SK-N-SH (cell line): Measurements from ENCODE around the gene CTTN. TPM values are rescaled to one million over a fixed set of nuclear protein-coding genes. Genes with fewer than 3 reads are reported as not detected.

Experiments used
- CTCF ChIA-PET: fragments of 300-600, 350-600 bp; formaldehyde crosslinking; extraction: SDS; loops from one replicate; lab custom pipeline; 2021; lab: Yijun Ruan, JAX
- POLR2A ChIA-PET: fragments of 350-600 bp; sonication (Branson Sonifier 250); formaldehyde crosslinking; extraction: SDS; loops from one replicate; lab custom pipeline; 2020; ENCODE audit warnings: antibody characterized with exemption, inconsistent platforms; lab: Yijun Ruan, JAX
- DNase-seq: peaks from one replicate; pipeline ENCODE4 v3.0.0; 2012
- H2AFZ ChIP-seq: fragments of 200-600 bp; sonication (generic); 2 replicates; pipeline ENCODE4 v1.8.1; 2016; ENCODE audit warnings: antibody characterized with exemption, mild to moderate bottlenecking, low read depth
- H3F3A ChIP-seq: fragments of 200-600 bp; sonication (generic); replicated peaks from 2 replicates; pipeline ENCODE3; 2016; ENCODE audit warnings: antibody characterized with exemption, mild to moderate bottlenecking; ENCODE audit not compliant: insufficient read depth
- H3K27ac ChIP-seq, 2 experiments: fragments of 200-500 bp in 1 of 2; fragments of 200-600 bp in 1 of 2; sonication (Bioruptor generic) in 1 of 2; sonication (generic), shearing (Covaris generic) in 1 of 2; 2 replicates each; pipeline versions ENCODE4 v1.5.1 to v1.6.1; 2014 to 2016; ENCODE audit warnings: low read depth in 2 of 2, inconsistent platforms in 1 of 2, low read length in 1 of 2, mild to moderate bottlenecking in 1 of 2, mixed read lengths in 1 of 2
- H3K27me3 ChIP-seq: fragments of 200-600 bp; sonication (generic), shearing (Covaris generic); 2 replicates; pipeline ENCODE4 v1.6.1; 2016; ENCODE audit warnings: mixed run types; ENCODE audit not compliant: insufficient read depth
- H3K36me3 ChIP-seq, 2 experiments: fragments of 200-500 bp in 1 of 2; fragments of 200-600 bp in 1 of 2; sonication (Bioruptor generic) in 1 of 2; sonication (generic) in 1 of 2; replicated peaks in 1 of 2; 2 replicates each; pipeline versions ENCODE3 to v1.5.1; 2014 to 2016; ENCODE audit warnings: low read length in 1 of 2, mild to moderate bottlenecking in 1 of 2; ENCODE audit not compliant: insufficient read depth in 2 of 2, control insufficient read depth in 1 of 2
- H3K4me1 ChIP-seq, 2 experiments: fragments of 200-500 bp in 1 of 2; fragments of 200-600 bp in 1 of 2; sonication (Bioruptor generic) in 1 of 2; sonication (generic), shearing (Covaris generic) in 1 of 2; 2 replicates each; pipeline versions ENCODE4 v1.5.1 to v1.6.1; 2014 to 2016; ENCODE audit warnings: low read depth in 1 of 2, low read length in 1 of 2, mixed run types in 1 of 2; ENCODE audit not compliant: insufficient read depth in 2 of 2, control insufficient read depth in 1 of 2
- H3K4me2 ChIP-seq: fragments of 200-600 bp; sonication (generic), shearing (Covaris generic); 2 replicates; pipeline ENCODE4 v1.6.1; 2017; ENCODE audit warnings: mixed run types
- H3K4me3 ChIP-seq, 2 experiments: fragments of 200-500 bp in 1 of 2; fragments of 200-600 bp in 1 of 2; sonication (Bioruptor generic) in 1 of 2; sonication (generic), shearing (Covaris generic) in 1 of 2; 2 replicates each; pipeline versions ENCODE4 v1.5.1 to v1.8.1; 2014 to 2016; ENCODE audit warnings: low read depth in 2 of 2, inconsistent platforms in 1 of 2, low read length in 1 of 2, mild to moderate bottlenecking in 1 of 2, mixed read lengths in 1 of 2, moderate library complexity in 1 of 2
- H3K79me2 ChIP-seq: fragments of 200-600 bp; sonication (generic); 2 replicates; pipeline ENCODE4 v1.8.1; 2017; ENCODE audit warnings: mild to moderate bottlenecking; ENCODE audit not compliant: insufficient read depth
- H3K9ac ChIP-seq: fragments of 200-600 bp; sonication (generic); 2 replicates; pipeline ENCODE4 v1.6.1; 2017; ENCODE audit warnings: mixed run types
- H3K9me2 ChIP-seq: fragments of 200-600 bp; sonication (generic); 2 replicates; pipeline ENCODE4 v1.6.1; 2017; ENCODE audit warnings: mixed run types
- H3K9me3 ChIP-seq: fragments of 200-600 bp; sonication (generic); 2 replicates; pipeline ENCODE4 v1.6.1; 2017; ENCODE audit warnings: mixed run types, mild to moderate bottlenecking, moderate library complexity
- H4K20me1 ChIP-seq: fragments of 200-600 bp; sonication (generic); 2 replicates; pipeline ENCODE4 v1.6.1; 2017; ENCODE audit warnings: mild to moderate bottlenecking, mixed run types; ENCODE audit not compliant: insufficient read depth
- ELF1 ChIP-seq: IDR thresholded peaks from 2 replicates; pipeline ENCODE4 v1.4.0; 2012
- EP300 ChIP-seq, 2 experiments: IDR thresholded peaks; 2 replicates each; pipeline versions ENCODE4 v1.4.0 to v1.6.1; 2012; ENCODE audit warnings: borderline replicate concordance in 1 of 2, low read depth in 1 of 2, low read length in 1 of 2
- FOSL2 ChIP-seq: IDR thresholded peaks from 2 replicates; pipeline ENCODE4 v1.4.0; 2012; ENCODE audit warnings: low read depth, mild to moderate bottlenecking, moderate library complexity, borderline replicate concordance
- GABPA ChIP-seq: IDR thresholded peaks from 2 replicates; pipeline ENCODE4 v1.4.0; 2012; ENCODE audit warnings: low read depth, mild to moderate bottlenecking
- MEF2A ChIP-seq: IDR thresholded peaks from 2 replicates; pipeline ENCODE4 v1.4.0; 2012; ENCODE audit warnings: low read depth, borderline replicate concordance
- MXI1 ChIP-seq: IDR thresholded peaks from 2 replicates; pipeline ENCODE4 v1.6.1; 2012; ENCODE audit warnings: mild to moderate bottlenecking, low read depth, low read length, improper control_type of control experiment
- RAD21 ChIP-seq: IDR thresholded peaks from 2 replicates; pipeline ENCODE4 v1.6.1; 2012; ENCODE audit warnings: mild to moderate bottlenecking, low read length
- RCOR1 ChIP-seq: fragments of 150-350 bp; IDR thresholded peaks from 2 replicates; pipeline ENCODE4 v1.6.1; 2017; ENCODE audit warnings: antibody characterized with exemption, low read length
- RXRA ChIP-seq: IDR thresholded peaks from 2 replicates; pipeline ENCODE4 v1.4.0; 2012; ENCODE audit warnings: low read depth, mild to moderate bottlenecking, borderline replicate concordance
- YY1 ChIP-seq: IDR thresholded peaks from 2 replicates; pipeline ENCODE4 v1.4.0; 2012; ENCODE audit warnings: low read depth, mild to moderate bottlenecking
- WGBS: methylation state at CpG from one replicate; pipeline ENCODE4 v1.1.6; 2017; ENCODE audit warnings: low lambda C conversion rate; 5-methylcytosine and 5-hydroxymethylcytosine counted together
- polyA plus RNA-seq, 3 experiments: library from polyadenylated mRNA; depleted of rRNA; stranded (reverse); fragments of >200 nt; gene quantifications; 2 replicates each; pipeline ENCODE4 v1.2.3, GENCODE V29; 2012
- TF ChIP-seq, protein P1 (sequence below): IDR thresholded peaks from 2 replicates; pipeline ENCODE4; 2012
- TF ChIP-seq, protein P2 (sequence below): IDR thresholded peaks from 2 replicates; pipeline ENCODE4 v1.4.0; 2012; ENCODE audit warnings: low read depth

CTTN gene
- polyA plus RNA-seq, 1 of the 3 experiments (the other 2 are of a cell fraction): 243 TPM

DNA sequence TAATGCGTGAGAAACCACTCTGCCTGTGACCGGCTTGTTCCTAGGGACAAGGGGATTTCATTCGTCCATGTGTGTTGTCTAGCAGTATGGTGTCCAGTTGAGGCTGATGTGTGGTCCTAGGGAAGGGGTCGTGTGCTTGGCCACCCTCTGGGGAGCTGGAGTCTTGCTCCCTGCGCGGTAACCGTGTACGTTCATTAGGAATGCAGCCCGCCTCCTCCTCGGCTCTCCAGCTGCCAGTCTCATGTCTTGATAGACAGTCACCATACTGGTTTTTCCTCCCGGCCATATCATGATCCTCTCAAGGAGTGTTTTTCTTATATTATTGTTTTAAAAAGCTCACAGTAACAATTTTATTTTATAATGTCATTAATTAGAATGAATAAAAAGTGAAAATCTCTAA is 5.9 kb downstream of the CTTN start:
- WGBS: 94% methylated on average over 10 of the region's 11 CpGs
- POLR2A ChIA-PET: no interaction called here

GRCh38 chr11:70405679-70406395 is 7.5 kb downstream of the CTTN start:
- Histone ChIP-seq H3K9me3 (no peaks in the 10 kb centered on the region), H3K4me1 (peaks cover 0 to 7% of the 10 kb centered on the region in 2 experiments; a peak in 3 of 4 replicates), H4K20me1 (peaks cover 85% of the 10 kb centered on the region), H2AFZ (no peak overlapping the region)
- WGBS: 98% methylated on average over 11 of the region's 20 CpGs
- CTCF ChIA-PET: no interaction called here
- no peak for TF ChIP-seq RCOR1
- no peak for TF ChIP-seq ELF1
- TF ChIP-seq MEF2A: no peak
- no peak for TF ChIP-seq MXI1
- TF ChIP-seq, protein P1, sequence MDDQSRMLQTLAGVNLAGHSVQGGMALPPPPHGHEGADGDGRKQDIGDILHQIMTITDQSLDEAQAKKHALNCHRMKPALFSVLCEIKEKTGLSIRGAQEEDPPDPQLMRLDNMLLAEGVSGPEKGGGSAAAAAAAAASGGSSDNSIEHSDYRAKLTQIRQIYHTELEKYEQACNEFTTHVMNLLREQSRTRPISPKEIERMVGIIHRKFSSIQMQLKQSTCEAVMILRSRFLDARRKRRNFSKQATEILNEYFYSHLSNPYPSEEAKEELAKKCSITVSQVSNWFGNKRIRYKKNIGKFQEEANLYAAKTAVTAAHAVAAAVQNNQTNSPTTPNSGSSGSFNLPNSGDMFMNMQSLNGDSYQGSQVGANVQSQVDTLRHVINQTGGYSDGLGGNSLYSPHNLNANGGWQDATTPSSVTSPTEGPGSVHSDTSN: no peak
- TF ChIP-seq, protein P2, sequence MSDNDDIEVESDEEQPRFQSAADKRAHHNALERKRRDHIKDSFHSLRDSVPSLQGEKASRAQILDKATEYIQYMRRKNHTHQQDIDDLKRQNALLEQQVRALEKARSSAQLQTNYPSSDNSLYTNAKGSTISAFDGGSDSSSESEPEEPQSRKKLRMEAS: no peak
- no peak for TF ChIP-seq EP300 (IDR thresholded peaks at IDR 0.05; ENCODE audit: borderline replicate concordance in 1 of 2, low read depth in 1 of 2, low read length in 1 of 2)
- TF ChIP-seq RXRA: no peak
- no peak for TF ChIP-seq GABPA
- TF ChIP-seq FOSL2: no peak
- no peak for TF ChIP-seq RAD21
- no peak for TF ChIP-seq YY1
- TF ChIP-seq, all 33 proteins: peak for 0
- Histone ChIP-seq H3K4me2 (no peak overlapping the region), H3K9me2 (no peaks in the 10 kb centered on the region), H3K79me2 (peaks cover 100% of the 10 kb centered on the region), H3K27me3 (no peaks in the 10 kb centered on the region), H3F3A (peaks cover 7% of the 10 kb centered on the region), H3K9ac (no peak overlapping the region), H3K27ac (no peak overlapping the region), H3K4me3 (no peak overlapping the region), H3K36me3 (peaks cover 57 to 62% of the 10 kb centered on the region in 2 experiments)
- POLR2A ChIA-PET: interaction anchor here (1.0 kb wide), 1 partner anchor 236 kb away, joined by 3 read pairs; no protein-coding TSS in a partner anchor
- no peak for DNase-seq

More for the DNA sequence above, 5.9 kb downstream of the CTTN start:
- H3K9me2 ChIP-seq: no peaks in the 10 kb centered on the region
- H3K9me3 ChIP-seq: no peaks in the 10 kb centered on the region
- no peak overlapping the region for H3K4me3 ChIP-seq
- CTCF ChIA-PET: no interaction called here
- H3K4me1 ChIP-seq: peaks cover 7 to 17% of the 10 kb centered on the region in 2 experiments; a peak in 3 of 4 replicates
- H4K20me1 ChIP-seq: peaks cover 87% of the 10 kb centered on the region
- no peak overlapping the region for H3K9ac ChIP-seq
- H3F3A ChIP-seq: peaks cover 17% of the 10 kb centered on the region
- H2AFZ ChIP-seq: no peak overlapping the region
- H3K79me2 ChIP-seq: peaks cover 100% of the 10 kb centered on the region
- no peak overlapping the region for H3K27ac ChIP-seq
- H3K4me2 ChIP-seq: no peak overlapping the region
- no peak for TF ChIP-seq RAD21
- H3K27me3 ChIP-seq: no peaks in the 10 kb centered on the region
- no peak for DNase-seq
- peaks cover 41 to 52% of the 10 kb centered on the region in 2 experiments for H3K36me3 ChIP-seq
